HepG2 (cell line): ENCODE results near the gene CSN3.

Experiments used
- CC2D1A ChIP-seq: sonication (generic); formaldehyde crosslinking; IDR thresholded peaks from 2 replicates; pipeline ENCODE4 v1.8.1; 2023; ENCODE audit warnings: mild to moderate bottlenecking, missing genetic modification reagents
- CTCF ChIP-seq: sonication (generic); formaldehyde crosslinking; IDR thresholded peaks from 2 replicates; pipeline ENCODE4 v1.5.0; 2020; ENCODE audit warnings: mild to moderate bottlenecking, missing genetic modification reagents, moderate library complexity
- EZH2 ChIP-seq: conservative IDR thresholded peaks from 2 replicates; pipeline ENCODE4 v1.6.1; 2012; ENCODE audit warnings: mild to moderate bottlenecking, low read depth, low read length, moderate library complexity
- IKZF1 ChIP-seq: fragments of 450-650 bp; IDR thresholded peaks from 2 replicates; pipeline ENCODE4 v1.7.1; 2016
- KAT8 ChIP-seq: IDR thresholded peaks from 2 replicates; pipeline ENCODE4 v1.6.1; 2016; ENCODE audit warnings: missing genetic modification reagents, missing compliant biosample characterization
- NCOR1 ChIP-seq: fragments of 200-600 bp; sonication (generic); IDR thresholded peaks from 2 replicates; pipeline ENCODE4 v1.7.0; 2017; ENCODE audit warnings: antibody characterized with exemption, low read length, borderline replicate concordance
- ZNF230 ChIP-seq: sonication (generic); formaldehyde crosslinking; IDR thresholded peaks from 2 replicates; pipeline ENCODE4 v1.4.0; 2020; ENCODE audit warnings: mild to moderate bottlenecking, missing genetic modification reagents
- ZNF275 ChIP-seq: sonication (generic); formaldehyde crosslinking; IDR thresholded peaks from 2 replicates; pipeline ENCODE4 v1.8.0; 2022; ENCODE audit warnings: missing genetic modification reagents, mild to moderate bottlenecking, inconsistent platforms, borderline replicate concordance
- ZNF530 ChIP-seq: sonication (generic); formaldehyde crosslinking; IDR thresholded peaks from 2 replicates; pipeline ENCODE4 v1.5.0; 2020; ENCODE audit warnings: low read depth, mild to moderate bottlenecking, missing genetic modification reagents
- ZNF609 ChIP-seq: sonication (generic); formaldehyde crosslinking; IDR thresholded peaks from 2 replicates; pipeline ENCODE4 v1.4.0; 2020; ENCODE audit warnings: mild to moderate bottlenecking, missing genetic modification reagents, borderline replicate concordance
- TF ChIP-seq, protein P1 (sequence below): sonication (generic); formaldehyde crosslinking; IDR thresholded peaks from 2 replicates; pipeline ENCODE4 v1.8.1; 2022; ENCODE audit warnings: mild to moderate bottlenecking, missing genetic modification reagents
- TF ChIP-seq, protein P2 (sequence below): sonication (generic); formaldehyde crosslinking; IDR thresholded peaks from 2 replicates; pipeline ENCODE4 v1.4.0; 2020; ENCODE audit warnings: mild to moderate bottlenecking, missing genetic modification reagents
- TF ChIP-seq, protein P3 (sequence below), 2 experiments: fragments of 450-650 bp in 1 of 2; sonication (generic) in 1 of 2; formaldehyde crosslinking in 1 of 2; IDR thresholded peaks; 2 replicates each; pipeline versions ENCODE4 v1.6.1 to v1.8.0; 2016 to 2022; ENCODE audit warnings: antibody characterized with exemption in 1 of 2, mild to moderate bottlenecking in 1 of 2, missing genetic modification reagents in 1 of 2

DNA sequence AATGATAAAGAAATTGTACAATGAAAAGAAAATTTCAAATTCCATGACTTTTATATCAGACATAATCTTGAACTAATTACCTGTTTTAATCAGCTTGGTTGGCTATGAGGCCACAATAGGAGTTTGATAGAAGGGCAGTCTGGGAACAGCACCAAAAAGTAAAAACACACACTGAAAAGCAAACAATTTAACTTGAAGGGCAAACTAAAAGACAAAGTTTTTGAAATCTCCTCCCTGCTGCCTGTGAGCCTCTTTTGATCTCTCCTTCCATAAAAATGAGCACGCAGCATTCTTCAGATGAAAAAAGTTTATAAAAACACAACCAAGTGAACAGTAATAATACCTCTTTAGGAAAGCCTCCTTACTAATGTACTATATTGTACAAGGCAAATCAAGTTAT lies 38.8 kb upstream of the CSN3 start:
- TF ChIP-seq IKZF1 (no peak), CC2D1A (CRISPR knock-in tag) (no peak), CTCF (CRISPR knock-in tag) (no peak), ZNF230 (CRISPR knock-in tag) (no peak), NCOR1 (no peak), EZH2 (no peak), KAT8 (CRISPR knock-in tag) (no peak), ZNF530 (no peak), ZNF275 (no peak), ZNF609 (no peak)
- TF ChIP-seq, protein P1, sequence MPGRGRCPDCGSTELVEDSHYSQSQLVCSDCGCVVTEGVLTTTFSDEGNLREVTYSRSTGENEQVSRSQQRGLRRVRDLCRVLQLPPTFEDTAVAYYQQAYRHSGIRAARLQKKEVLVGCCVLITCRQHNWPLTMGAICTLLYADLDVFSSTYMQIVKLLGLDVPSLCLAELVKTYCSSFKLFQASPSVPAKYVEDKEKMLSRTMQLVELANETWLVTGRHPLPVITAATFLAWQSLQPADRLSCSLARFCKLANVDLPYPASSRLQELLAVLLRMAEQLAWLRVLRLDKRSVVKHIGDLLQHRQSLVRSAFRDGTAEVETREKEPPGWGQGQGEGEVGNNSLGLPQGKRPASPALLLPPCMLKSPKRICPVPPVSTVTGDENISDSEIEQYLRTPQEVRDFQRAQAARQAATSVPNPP, result no peak
- TF ChIP-seq, protein P2, sequence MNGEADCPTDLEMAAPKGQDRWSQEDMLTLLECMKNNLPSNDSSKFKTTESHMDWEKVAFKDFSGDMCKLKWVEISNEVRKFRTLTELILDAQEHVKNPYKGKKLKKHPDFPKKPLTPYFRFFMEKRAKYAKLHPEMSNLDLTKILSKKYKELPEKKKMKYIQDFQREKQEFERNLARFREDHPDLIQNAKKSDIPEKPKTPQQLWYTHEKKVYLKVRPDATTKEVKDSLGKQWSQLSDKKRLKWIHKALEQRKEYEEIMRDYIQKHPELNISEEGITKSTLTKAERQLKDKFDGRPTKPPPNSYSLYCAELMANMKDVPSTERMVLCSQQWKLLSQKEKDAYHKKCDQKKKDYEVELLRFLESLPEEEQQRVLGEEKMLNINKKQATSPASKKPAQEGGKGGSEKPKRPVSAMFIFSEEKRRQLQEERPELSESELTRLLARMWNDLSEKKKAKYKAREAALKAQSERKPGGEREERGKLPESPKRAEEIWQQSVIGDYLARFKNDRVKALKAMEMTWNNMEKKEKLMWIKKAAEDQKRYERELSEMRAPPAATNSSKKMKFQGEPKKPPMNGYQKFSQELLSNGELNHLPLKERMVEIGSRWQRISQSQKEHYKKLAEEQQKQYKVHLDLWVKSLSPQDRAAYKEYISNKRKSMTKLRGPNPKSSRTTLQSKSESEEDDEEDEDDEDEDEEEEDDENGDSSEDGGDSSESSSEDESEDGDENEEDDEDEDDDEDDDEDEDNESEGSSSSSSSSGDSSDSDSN (CRISPR knock-in tag), result no peak
- TF ChIP-seq, protein P3, sequence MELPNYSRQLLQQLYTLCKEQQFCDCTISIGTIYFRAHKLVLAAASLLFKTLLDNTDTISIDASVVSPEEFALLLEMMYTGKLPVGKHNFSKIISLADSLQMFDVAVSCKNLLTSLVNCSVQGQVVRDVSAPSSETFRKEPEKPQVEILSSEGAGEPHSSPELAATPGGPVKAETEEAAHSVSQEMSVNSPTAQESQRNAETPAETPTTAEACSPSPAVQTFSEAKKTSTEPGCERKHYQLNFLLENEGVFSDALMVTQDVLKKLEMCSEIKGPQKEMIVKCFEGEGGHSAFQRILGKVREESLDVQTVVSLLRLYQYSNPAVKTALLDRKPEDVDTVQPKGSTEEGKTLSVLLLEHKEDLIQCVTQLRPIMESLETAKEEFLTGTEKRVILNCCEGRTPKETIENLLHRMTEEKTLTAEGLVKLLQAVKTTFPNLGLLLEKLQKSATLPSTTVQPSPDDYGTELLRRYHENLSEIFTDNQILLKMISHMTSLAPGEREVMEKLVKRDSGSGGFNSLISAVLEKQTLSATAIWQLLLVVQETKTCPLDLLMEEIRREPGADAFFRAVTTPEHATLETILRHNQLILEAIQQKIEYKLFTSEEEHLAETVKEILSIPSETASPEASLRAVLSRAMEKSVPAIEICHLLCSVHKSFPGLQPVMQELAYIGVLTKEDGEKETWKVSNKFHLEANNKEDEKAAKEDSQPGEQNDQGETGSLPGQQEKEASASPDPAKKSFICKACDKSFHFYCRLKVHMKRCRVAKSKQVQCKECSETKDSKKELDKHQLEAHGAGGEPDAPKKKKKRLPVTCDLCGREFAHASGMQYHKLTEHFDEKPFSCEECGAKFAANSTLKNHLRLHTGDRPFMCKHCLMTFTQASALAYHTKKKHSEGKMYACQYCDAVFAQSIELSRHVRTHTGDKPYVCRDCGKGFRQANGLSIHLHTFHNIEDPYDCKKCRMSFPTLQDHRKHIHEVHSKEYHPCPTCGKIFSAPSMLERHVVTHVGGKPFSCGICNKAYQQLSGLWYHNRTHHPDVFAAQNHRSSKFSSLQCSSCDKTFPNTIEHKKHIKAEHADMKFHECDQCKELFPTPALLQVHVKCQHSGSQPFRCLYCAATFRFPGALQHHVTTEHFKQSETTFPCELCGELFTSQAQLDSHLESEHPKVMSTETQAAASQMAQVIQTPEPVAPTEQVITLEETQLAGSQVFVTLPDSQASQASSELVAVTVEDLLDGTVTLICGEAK (IDR thresholded peaks at IDR 0.05), result no peak
- TF ChIP-seq, protein P3 (CRISPR knock-in tag; IDR thresholded peaks at IDR 0.05), result no peak
